ENCODE data around the gene ID4.

GRCh38 chr6:19841181-19841580 is 4.0 kb downstream of the ID4 start:
- TF ChIP-seq, protein P1, sequence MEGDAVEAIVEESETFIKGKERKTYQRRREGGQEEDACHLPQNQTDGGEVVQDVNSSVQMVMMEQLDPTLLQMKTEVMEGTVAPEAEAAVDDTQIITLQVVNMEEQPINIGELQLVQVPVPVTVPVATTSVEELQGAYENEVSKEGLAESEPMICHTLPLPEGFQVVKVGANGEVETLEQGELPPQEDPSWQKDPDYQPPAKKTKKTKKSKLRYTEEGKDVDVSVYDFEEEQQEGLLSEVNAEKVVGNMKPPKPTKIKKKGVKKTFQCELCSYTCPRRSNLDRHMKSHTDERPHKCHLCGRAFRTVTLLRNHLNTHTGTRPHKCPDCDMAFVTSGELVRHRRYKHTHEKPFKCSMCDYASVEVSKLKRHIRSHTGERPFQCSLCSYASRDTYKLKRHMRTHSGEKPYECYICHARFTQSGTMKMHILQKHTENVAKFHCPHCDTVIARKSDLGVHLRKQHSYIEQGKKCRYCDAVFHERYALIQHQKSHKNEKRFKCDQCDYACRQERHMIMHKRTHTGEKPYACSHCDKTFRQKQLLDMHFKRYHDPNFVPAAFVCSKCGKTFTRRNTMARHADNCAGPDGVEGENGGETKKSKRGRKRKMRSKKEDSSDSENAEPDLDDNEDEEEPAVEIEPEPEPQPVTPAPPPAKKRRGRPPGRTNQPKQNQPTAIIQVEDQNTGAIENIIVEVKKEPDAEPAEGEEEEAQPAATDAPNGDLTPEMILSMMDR (IDR thresholded peaks at IDR 0.05 in 4 of 5, conservative IDR thresholded peaks at IDR 0.05 in 1 of 5), result no peak
- no peak for TF ChIP-seq POLR2A (IDR thresholded peaks at IDR 0.05)
